22Rv1 (cell line): Measurements from ENCODE around the gene KYAT1.

Experiments
- CTCF ChIP-seq: fragments of 450-650 bp; IDR thresholded peaks from 2 replicates; pipeline ENCODE4 v1.5.1; 2017; ENCODE audit warnings: mild to moderate bottlenecking
- ZFX ChIP-seq: fragments of 450-650 bp; IDR thresholded peaks from 2 replicates; pipeline ENCODE4 v1.6.1; 2017; ENCODE audit warnings: antibody characterized with exemption, borderline replicate concordance

GRCh38 chr9:128870128-128870940 is 11.4 kb downstream of the KYAT1 start:
- TF ChIP-seq CTCF: no peak
- no peak for TF ChIP-seq ZFX
